H1 (cell line): ENCODE measurements around the gene SPOP. TPM values are rescaled to one million over a fixed set of nuclear protein-coding genes. Genes with fewer than 3 reads are reported as not detected.

Source experiments
- CTCF ChIA-PET: fragments of 300-600 bp; sonication (Branson Sonifier 250); formaldehyde crosslinking; loops from one replicate; lab custom pipeline; 2021; ENCODE audit not compliant: partially characterized antibody; lab: Charles Lee
- POLR2A ChIA-PET: fragments of 300-600 bp; sonication (Branson Sonifier 250); formaldehyde crosslinking; loops from one replicate; lab custom pipeline; 2021; ENCODE audit warnings: inconsistent platforms; ENCODE audit not compliant: partially characterized antibody; lab: Charles Lee
- DNase-seq, 2 experiments: peaks; one replicate each; pipeline versions ENCODE4 v3.0.0 to v3.0.0-alpha.2; 2010 to 2022; ENCODE audit warnings: low spot score in 2 of 2, low read depth in 1 of 2, mixed read lengths in 1 of 2
- FAIRE-seq: peaks from 2 replicates; lab custom pipeline; 2011; peaks lifted over from hg19 to GRCh38; lab: Jason Lieb, UNC
- H2AFZ ChIP-seq: 2 replicates; pipeline ENCODE4 v1.8.1; 2012; ENCODE audit warnings: low read length, inconsistent platforms
- H2AK5ac ChIP-seq: 2 replicates; pipeline ENCODE4 v1.6.1; 2013; ENCODE audit warnings: low read depth, low read length
- H2BK120ac ChIP-seq: replicated peaks from 2 replicates; pipeline ENCODE3; 2013; ENCODE audit warnings: low read depth, low read length, inconsistent platforms
- H2BK12ac ChIP-seq: 2 replicates; pipeline ENCODE4 v1.6.1; 2013; ENCODE audit warnings: low read depth, low read length
- H2BK15ac ChIP-seq: 2 replicates; pipeline ENCODE4 v1.6.1; 2013; ENCODE audit warnings: low read length
- H2BK20ac ChIP-seq: 2 replicates; pipeline ENCODE4 v1.6.1; 2013; ENCODE audit warnings: low read length
- H2BK5ac ChIP-seq: 2 replicates; pipeline ENCODE4 v1.6.1; 2013; ENCODE audit warnings: low read depth, low read length
- H3K14ac ChIP-seq: 2 replicates; pipeline ENCODE4 v1.6.1; 2013; ENCODE audit warnings: inconsistent platforms; ENCODE audit not compliant: insufficient read length
- H3K18ac ChIP-seq: 2 replicates; pipeline ENCODE4 v1.6.1; 2013; ENCODE audit warnings: low read length; ENCODE audit errors: extremely low read depth
- H3K23ac ChIP-seq: 2 replicates; pipeline ENCODE4 v1.6.1; 2013; ENCODE audit warnings: inconsistent platforms; ENCODE audit not compliant: insufficient read length
- H3K23me2 ChIP-seq: 2 replicates; pipeline ENCODE4 v1.6.1; 2013; ENCODE audit warnings: low read depth, low read length
- H3K27ac ChIP-seq: 2 replicates; pipeline ENCODE4 v1.6.1; 2011; ENCODE audit warnings: low read depth, low read length, inconsistent platforms
- H3K27me3 ChIP-seq, 4 experiments: replicated peaks in 1 of 4; 1 replicate in 1 of 4; 2 replicates in 3 of 4; pipeline versions ENCODE4 v1.6.1 to v1.8.1; 2011 to 2013; ENCODE audit warnings: low read length in 3 of 4, mild to moderate bottlenecking in 3 of 4, inconsistent platforms in 2 of 4, mixed read lengths in 2 of 4, moderate library complexity in 1 of 4; ENCODE audit not compliant: control insufficient read depth in 3 of 4, insufficient read depth in 3 of 4; ENCODE audit errors: extremely low read depth in 1 of 4
- H3K36me3 ChIP-seq, 4 experiments: 2 replicates each; pipeline versions ENCODE4 v1.6.1 to v1.8.1; 2011 to 2013; ENCODE audit warnings: mild to moderate bottlenecking in 4 of 4, low read length in 3 of 4, moderate library complexity in 2 of 4, control low read depth in 1 of 4, inconsistent platforms in 1 of 4; ENCODE audit not compliant: insufficient read depth in 4 of 4, control insufficient read depth in 2 of 4
- H3K4ac ChIP-seq: replicated peaks from 2 replicates; pipeline ENCODE3; 2013; ENCODE audit warnings: low read length, low read depth, mixed read lengths, inconsistent platforms; ENCODE audit not compliant: insufficient read length
- H3K4me1 ChIP-seq, 4 experiments: replicated peaks in 1 of 4; 1 replicate in 1 of 4; 2 replicates in 3 of 4; pipeline versions ENCODE4 v1.6.1 to v1.8.1; 2011 to 2013; ENCODE audit warnings: low read length in 3 of 4, inconsistent platforms in 2 of 4, mixed read lengths in 1 of 4; ENCODE audit not compliant: insufficient read depth in 4 of 4, control insufficient read depth in 3 of 4
- H3K4me2 ChIP-seq, 2 experiments: 2 replicates each; pipeline versions ENCODE4 v1.6.1 to v1.8.1; 2011 to 2013; ENCODE audit warnings: low read depth in 2 of 2, low read length in 2 of 2, control low read depth in 1 of 2, inconsistent platforms in 1 of 2, mild to moderate bottlenecking in 1 of 2; ENCODE audit not compliant: insufficient read depth in 1 of 2
- H3K4me3 ChIP-seq, 4 experiments: fragments of 200-600, 300-600 bp in 1 of 4; sonication (generic), shearing (Covaris generic), sonication (Bioruptor Twin) in 1 of 4; 2 replicates each; pipeline versions ENCODE4 v1.5.1 to v1.8.1; 2011 to 2016; ENCODE audit warnings: low read length in 4 of 4, low read depth in 3 of 4, control low read depth in 2 of 4, inconsistent platforms in 2 of 4, mild to moderate bottlenecking in 2 of 4, mixed read lengths in 1 of 4, moderate library complexity in 1 of 4; ENCODE audit not compliant: insufficient read depth in 2 of 4; ENCODE audit errors: extremely low read depth in 1 of 4
- H3K56ac ChIP-seq: replicated peaks from 2 replicates; pipeline ENCODE3; 2013; ENCODE audit warnings: low read depth, mild to moderate bottlenecking, mixed read lengths, low read length, inconsistent platforms; ENCODE audit not compliant: insufficient read length
- H3K79me1 ChIP-seq: 2 replicates; pipeline ENCODE4 v1.6.1; 2013; ENCODE audit warnings: low read depth, low read length, control low read depth
- H3K79me2 ChIP-seq, 2 experiments: 2 replicates each; pipeline versions ENCODE4 v1.6.1 to v1.8.1; 2012 to 2013; ENCODE audit warnings: low read length in 2 of 2, mild to moderate bottlenecking in 2 of 2, inconsistent platforms in 1 of 2; ENCODE audit not compliant: insufficient read depth in 2 of 2, control insufficient read depth in 1 of 2
- H3K9ac ChIP-seq, 4 experiments: replicated peaks in 1 of 4; 1 replicate in 1 of 4; 2 replicates in 3 of 4; pipeline versions ENCODE4 v1.6.1 to v1.8.1; 2011 to 2013; ENCODE audit warnings: low read depth in 3 of 4, low read length in 3 of 4, control low read depth in 2 of 4, mild to moderate bottlenecking in 2 of 4, moderate library complexity in 2 of 4, inconsistent platforms in 1 of 4; ENCODE audit errors: extremely low read depth in 1 of 4
- H3K9me3 ChIP-seq, 2 experiments: 2 replicates each; pipeline versions ENCODE4 v1.6.1 to v1.8.1; 2012 to 2013; ENCODE audit warnings: mild to moderate bottlenecking in 2 of 2, moderate library complexity in 2 of 2, control low read depth in 1 of 2, inconsistent platforms in 1 of 2, low read depth in 1 of 2, low read length in 1 of 2, mixed read lengths in 1 of 2; ENCODE audit not compliant: insufficient read depth in 2 of 2
- H4K20me1 ChIP-seq, 2 experiments: replicated peaks in 1 of 2; 2 replicates each; pipeline versions ENCODE3 to v1.8.1; 2011 to 2013; ENCODE audit warnings: inconsistent platforms in 2 of 2, low read length in 2 of 2, mild to moderate bottlenecking in 1 of 2; ENCODE audit not compliant: insufficient read depth in 2 of 2, control insufficient read depth in 1 of 2
- H4K5ac ChIP-seq: 2 replicates; pipeline ENCODE4 v1.6.1; 2013; ENCODE audit warnings: low read length, low read depth, mixed read lengths, inconsistent platforms; ENCODE audit not compliant: insufficient read length
- H4K8ac ChIP-seq: 2 replicates; pipeline ENCODE4 v1.8.0; 2013; ENCODE audit warnings: mild to moderate bottlenecking, moderate library complexity, low read length, inconsistent platforms; ENCODE audit not compliant: insufficient read depth; ENCODE audit errors: extremely low read depth
- H4K91ac ChIP-seq: replicated peaks from 2 replicates; pipeline ENCODE3; 2013; ENCODE audit warnings: low read length, mixed read lengths, inconsistent platforms; ENCODE audit not compliant: insufficient read length
- CREB1 ChIP-seq: IDR thresholded peaks from 2 replicates; pipeline ENCODE4 v1.6.1; 2012; ENCODE audit warnings: inconsistent platforms
- EGR1 ChIP-seq: IDR thresholded peaks from 2 replicates; pipeline ENCODE4 v1.6.1; 2011; ENCODE audit warnings: low read depth, low read length, borderline replicate concordance
- POLR2A ChIP-seq, 2 experiments: IDR thresholded peaks; 1 replicate in 1 of 2; 2 replicates in 1 of 2; pipeline ENCODE4 v1.6.1; 2011; ENCODE audit warnings: low read depth in 2 of 2, low read length in 2 of 2, mild to moderate bottlenecking in 2 of 2; ENCODE audit errors: control extremely low read depth in 1 of 2
- RNF2 ChIP-seq: fragments of 200-900, 300-1000 bp; sonication (generic); IDR thresholded peaks from 2 replicates; pipeline ENCODE4 v1.7.1; 2016; ENCODE audit warnings: borderline replicate concordance, low read depth, mild to moderate bottlenecking, antibody characterized with exemption, low read length; ENCODE audit not compliant: poor library complexity, severe bottlenecking; ENCODE audit errors: missing control alignments
- SIX5 ChIP-seq: IDR thresholded peaks from 2 replicates; pipeline ENCODE4 v1.6.1; 2011; ENCODE audit warnings: mild to moderate bottlenecking, low read depth, low read length
- SRF ChIP-seq: IDR thresholded peaks from 2 replicates; pipeline ENCODE4 v1.6.1; 2011; ENCODE audit warnings: mild to moderate bottlenecking, low read depth, low read length, moderate library complexity
- WGBS, 2 experiments: shearing (Covaris generic) in 1 of 2; methylation state at CpG; one replicate each; pipeline versions ENCODE4 v1.1.6 to v1.1.7; 2013 to 2015; ENCODE audit warnings: low lambda C conversion rate in 2 of 2, mixed read lengths in 2 of 2, inconsistent platforms in 1 of 2, low coverage in 1 of 2, missing lambda C conversion rate in 1 of 2; ENCODE audit not compliant: insufficient replicate concordance in 2 of 2, insufficient coverage in 1 of 2, insufficient read length in 1 of 2; ENCODE audit errors: extremely low coverage in 1 of 2, missing lambda C conversion rate in 1 of 2; 5-methylcytosine and 5-hydroxymethylcytosine counted together
- polyA plus RNA-seq, 7 experiments: library from polyadenylated mRNA; depleted of rRNA in 3 of 7; stranded (reverse) in 5 of 7; unstranded in 2 of 7; fragments of >200 nt in 5 of 7; fragments of 200-250 nt in 2 of 7; gene quantifications; 1 replicate in 5 of 7; 2 replicates in 1 of 7; 4 replicates in 1 of 7; pipeline versions ENCODE4 v1.2.1 to v1.2.3, GENCODE V29; 2011 to 2013; ENCODE audit warnings: missing spikeins in 2 of 7, mixed read lengths in 2 of 7
- total RNA-seq: library from RNA; stranded (reverse); fragmentation: NEBNext Ultra II Directional; extraction: Animal tissue kit (Norgen Biotek cat#: 25700); gene quantifications from 2 replicates; pipeline ENCODE4 v1.2.1, GENCODE V29; 2021
- TF ChIP-seq, protein P1 (sequence below): IDR thresholded peaks from 2 replicates; pipeline ENCODE4 v1.6.1; 2012; ENCODE audit warnings: inconsistent platforms

SPOP gene
- total and polyA plus RNA-seq, 2 of the 8 experiments (the other 6 are each of a cell fraction or from before 2014, with no cell fraction given): 13.3 to 25.6 TPM

DNA sequence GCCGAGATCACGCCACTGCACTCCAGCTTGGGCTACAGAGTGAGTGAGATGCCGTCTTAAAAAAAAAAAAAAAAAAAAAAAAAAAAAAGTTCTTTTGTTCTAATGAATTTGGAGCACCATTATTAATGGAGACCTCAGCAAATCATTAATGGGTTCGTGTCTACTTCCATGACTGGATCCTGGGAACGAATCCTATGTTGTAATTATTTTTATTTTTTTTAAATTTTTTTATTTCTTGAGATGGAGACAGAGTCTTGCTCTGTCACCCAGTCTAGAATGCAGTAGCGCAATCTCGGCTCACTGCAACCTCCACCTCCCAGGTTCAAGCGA, 30.7 kb downstream of the SPOP start:
- no peak overlapping the region for H3K27ac ChIP-seq
- H2BK12ac ChIP-seq: no peak overlapping the region
- no peaks in the 10 kb centered on the region for H3K23me2 ChIP-seq
- no peak overlapping the region for H2AFZ ChIP-seq
- H3K56ac ChIP-seq: no peak overlapping the region
- no peak overlapping the region for H3K4me3 ChIP-seq
- H3K79me2 ChIP-seq: peaks cover 0 to 39% of the 10 kb centered on the region in 2 experiments; a peak in 2 of 4 replicates
- H2BK5ac ChIP-seq: no peak overlapping the region
- FAIRE-seq (no peak), DNase-seq (no peak)
- no peak overlapping the region for H4K8ac ChIP-seq
- H3K27me3 ChIP-seq: no peaks in the 10 kb centered on the region
- H3K4me1 ChIP-seq: peaks cover 0 to 2% (median 0%) of the 10 kb centered on the region in 4 experiments; a peak in 3 of 7 replicates
- no peak overlapping the region for H3K23ac ChIP-seq
- no peak overlapping the region for H4K91ac ChIP-seq
- no peak overlapping the region for H3K18ac ChIP-seq
- H2BK120ac ChIP-seq: no peak overlapping the region
- 86% methylated on average over 7 of the region's 8 CpGs; no CpG with 5 or more reads in 1 of the 2 experiments for WGBS, 2 experiments
- no peak overlapping the region for H3K4me2 ChIP-seq
- no peak overlapping the region for H3K9ac ChIP-seq
- no peak for TF ChIP-seq EGR1
- TF ChIP-seq SIX5: no peak
- no peak for TF ChIP-seq SRF
- no peak for TF ChIP-seq RNF2
- no peak for TF ChIP-seq POLR2A (IDR thresholded peaks at IDR 0.05; ENCODE audit: control extremely low read depth in 1 of 2, low read depth in 2 of 2, low read length in 2 of 2)
- TF ChIP-seq, protein P1, sequence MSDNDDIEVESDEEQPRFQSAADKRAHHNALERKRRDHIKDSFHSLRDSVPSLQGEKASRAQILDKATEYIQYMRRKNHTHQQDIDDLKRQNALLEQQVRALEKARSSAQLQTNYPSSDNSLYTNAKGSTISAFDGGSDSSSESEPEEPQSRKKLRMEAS: no peak
- TF ChIP-seq CREB1: no peak
- no peaks in the 10 kb centered on the region for H3K9me3 ChIP-seq
- POLR2A ChIA-PET: interaction anchor here (0.6 to 1.3 kb wide), 2 partner anchors 15 to 562 kb away, joined by 3 read pairs; no protein-coding TSS in a partner anchor
- H2AK5ac ChIP-seq: 0 out of 2 replicates have a peak overlapping the region, but pooled peaks have one; percentile 1
- no peak overlapping the region for H2BK20ac ChIP-seq
- H4K20me1 ChIP-seq: no peaks in the 10 kb centered on the region
- H3K79me1 ChIP-seq: peaks cover 5% of the 10 kb centered on the region
- H4K5ac ChIP-seq: no peak overlapping the region
- no peak overlapping the region for H3K14ac ChIP-seq
- H3K4ac ChIP-seq: no peak overlapping the region
- CTCF ChIA-PET: interaction anchor here (0.7 to 1.5 kb wide), 4 partner anchors 10 to 356 kb away, joined by 3 to 4 read pairs (median 3); no protein-coding TSS in a partner anchor
- no peaks in the 10 kb centered on the region for H3K36me3 ChIP-seq
- no peak overlapping the region for H2BK15ac ChIP-seq
